Naive B cell (primary cell): ENCODE data around the gene BABAM1. TPM values are rescaled to one million over a fixed set of nuclear protein-coding genes. Genes with fewer than 3 reads are reported as not detected.
A peak's percentile ranks its signal among the peaks of the same experiment; 100 is the strongest.

Experiments
- ATAC-seq, 2 donors: fragments of 150-1000 bp; cut with Tn5 transposase; 2 replicates each; pipeline ENCODE4 v1.10.0; 2021; ENCODE audit warnings: low read depth in 2 of 2, mild to moderate bottlenecking in 2 of 2, moderate library complexity in 2 of 2
- DNase-seq: peaks from one replicate; pipeline ENCODE4 v3.0.0; 2022
- H3K27ac Mint-ChIP-seq, 6 donors: one replicate each; pipeline ENCODE4 v1.8.0; 2020 to 2022; ENCODE audit warnings: mild to moderate bottlenecking in 6 of 6, mixed read lengths in 6 of 6, moderate library complexity in 5 of 6, inconsistent platforms in 2 of 6
- H3K27me3 Mint-ChIP-seq, 3 donors: one replicate each; pipeline ENCODE4 v1.8.0; 2021 to 2022; ENCODE audit warnings: mixed read lengths in 3 of 3, mild to moderate bottlenecking in 1 of 3
- H3K36me3 Mint-ChIP-seq, 2 donors: one replicate each; pipeline ENCODE4 v1.8.0; 2020 to 2022; ENCODE audit warnings: mixed read lengths in 2 of 2, inconsistent platforms in 1 of 2, mild to moderate bottlenecking in 1 of 2
- H3K4me1 Mint-ChIP-seq, 3 donors: one replicate each; pipeline ENCODE4 v1.8.0; 2020 to 2022; ENCODE audit warnings: mixed read lengths in 3 of 3, inconsistent platforms in 1 of 3, mild to moderate bottlenecking in 1 of 3, moderate library complexity in 1 of 3
- H3K4me3 Mint-ChIP-seq, 8 donors: one replicate each; pipeline ENCODE4 v1.8.0; 2020 to 2022; ENCODE audit warnings: mild to moderate bottlenecking in 8 of 8, mixed read lengths in 8 of 8, moderate library complexity in 8 of 8, inconsistent platforms in 2 of 8
- H3K9me3 Mint-ChIP-seq, 7 donors: one replicate each; pipeline ENCODE4 v1.8.0; 2020 to 2022; ENCODE audit warnings: mixed read lengths in 7 of 7, mild to moderate bottlenecking in 5 of 7, inconsistent platforms in 2 of 7, moderate library complexity in 1 of 7
- polyA plus RNA-seq, 6 donors: library from polyadenylated mRNA; unstranded; fragments of 300-500 nt; fragmentation: Illumina TruSeq; gene quantifications; one replicate each; pipeline ENCODE4 v1.2.3, GENCODE V29; 2021; ENCODE audit warnings: low read depth in 6 of 6

The BABAM1 gene
- polyA plus RNA-seq, 6 donors from 2014 or later, result 102 to 183 (median 108) TPM

DNA sequence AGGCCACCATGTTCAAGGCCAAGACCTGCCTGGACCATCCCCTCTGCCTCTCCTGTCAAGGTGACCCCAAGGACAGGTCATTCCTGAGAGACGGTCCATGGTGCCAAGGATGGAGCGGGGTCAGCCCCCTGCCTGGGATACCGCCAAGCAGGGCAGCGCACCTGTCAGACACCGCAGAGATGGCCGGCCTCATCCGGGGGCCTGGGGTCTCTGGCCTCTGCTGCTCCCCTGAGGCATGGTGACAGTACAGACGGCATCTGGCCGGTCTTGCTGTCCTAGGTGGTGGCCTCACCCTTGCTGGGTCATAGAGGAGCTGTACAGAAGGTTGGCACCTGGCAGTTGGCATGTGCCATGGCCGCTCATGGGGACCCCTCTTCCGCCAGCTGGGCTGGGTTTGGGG is 53.2 kb downstream of the BABAM1 start:
- H3K4me3 Mint-ChIP-seq, result no peak overlapping the region
- peaks cover 8 to 21% of the 10 kb centered on the region in 2 donors for H3K36me3 Mint-ChIP-seq
- no peak overlapping the region for H3K27ac Mint-ChIP-seq
- ATAC-seq, result no peak
- H3K9me3 Mint-ChIP-seq, result no peaks in the 10 kb centered on the region
- H3K4me1 Mint-ChIP-seq, result peaks cover 0 to 10% (median 10%) of the 10 kb centered on the region in 3 donors
- H3K27me3 Mint-ChIP-seq, result no peaks in the 10 kb centered on the region
- DNase-seq, result no peak

DNA sequence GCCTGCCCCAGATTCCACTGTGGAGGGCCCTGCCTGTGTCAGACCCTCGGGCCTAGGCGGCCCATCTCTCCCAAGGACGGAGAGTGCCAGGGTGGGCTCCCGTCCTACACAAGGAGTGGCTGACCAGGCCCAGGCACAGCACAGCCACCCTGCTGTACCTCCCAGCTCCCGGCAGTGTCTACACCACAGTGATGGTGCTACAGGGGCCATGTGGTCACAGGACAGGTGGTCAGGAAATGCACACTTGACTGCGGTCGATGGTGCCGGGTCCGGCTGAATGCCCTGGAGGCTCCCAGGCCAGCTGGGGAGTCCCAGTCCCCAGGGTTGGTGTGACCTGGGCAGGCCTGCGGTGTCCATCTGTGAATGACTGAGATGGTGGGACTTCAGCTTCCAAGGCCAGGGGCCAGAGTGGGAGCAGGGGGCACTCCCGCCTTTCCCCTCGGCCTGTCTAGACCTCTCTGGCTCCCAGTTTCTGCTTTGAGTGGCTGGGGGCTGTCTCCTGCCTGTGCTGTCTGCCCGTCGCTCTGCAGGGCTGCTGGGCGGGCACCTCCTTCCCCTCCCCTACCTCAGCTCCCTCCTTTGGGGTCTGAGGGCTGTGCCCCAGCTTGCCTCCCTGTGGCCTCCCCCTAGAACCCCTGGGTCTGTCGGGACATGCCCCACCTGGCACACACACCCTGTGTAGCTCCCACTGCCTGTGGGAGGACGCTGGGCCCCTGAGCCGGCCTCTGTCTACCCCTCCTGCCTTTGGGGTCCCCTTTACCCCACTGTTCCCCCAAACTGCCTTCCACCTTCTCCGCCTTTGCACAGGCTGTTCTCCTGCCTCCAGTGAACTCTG is 54.6 kb downstream of the BABAM1 start:
- ATAC-seq (no peak), DNase-seq (no peak)
- peaks cover 0 to 9% (median 7%) of the 10 kb centered on the region in 3 donors for H3K4me1 Mint-ChIP-seq
- H3K27me3 Mint-ChIP-seq, result no peaks in the 10 kb centered on the region
- no peak overlapping the region for H3K27ac Mint-ChIP-seq
- H3K4me3 Mint-ChIP-seq, result no peak overlapping the region
- peaks cover 8 to 14% of the 10 kb centered on the region in 2 donors for H3K36me3 Mint-ChIP-seq
- H3K9me3 Mint-ChIP-seq, result no peaks in the 10 kb centered on the region

- Mint-ChIP-seq H3K27me3 (no peaks in the 10 kb centered on the region), H3K9me3 (no peaks in the 10 kb centered on the region), H3K4me1 (peaks cover 0 to 11% (median 9%) of the 10 kb centered on the region in 3 donors), H3K4me3 (peak overlapping the region in 3 of 8 donors; percentile 47 to 77 (median 63)), H3K36me3 (peaks cover 8 to 14% of the 10 kb centered on the region in 2 donors), H3K27ac (no peak overlapping the region)
- no peak for ATAC-seq
- no peak for DNase-seq
Measured at GRCh38 chr19:17322854-17323253, 55.6 kb downstream of the BABAM1 start.

DNA sequence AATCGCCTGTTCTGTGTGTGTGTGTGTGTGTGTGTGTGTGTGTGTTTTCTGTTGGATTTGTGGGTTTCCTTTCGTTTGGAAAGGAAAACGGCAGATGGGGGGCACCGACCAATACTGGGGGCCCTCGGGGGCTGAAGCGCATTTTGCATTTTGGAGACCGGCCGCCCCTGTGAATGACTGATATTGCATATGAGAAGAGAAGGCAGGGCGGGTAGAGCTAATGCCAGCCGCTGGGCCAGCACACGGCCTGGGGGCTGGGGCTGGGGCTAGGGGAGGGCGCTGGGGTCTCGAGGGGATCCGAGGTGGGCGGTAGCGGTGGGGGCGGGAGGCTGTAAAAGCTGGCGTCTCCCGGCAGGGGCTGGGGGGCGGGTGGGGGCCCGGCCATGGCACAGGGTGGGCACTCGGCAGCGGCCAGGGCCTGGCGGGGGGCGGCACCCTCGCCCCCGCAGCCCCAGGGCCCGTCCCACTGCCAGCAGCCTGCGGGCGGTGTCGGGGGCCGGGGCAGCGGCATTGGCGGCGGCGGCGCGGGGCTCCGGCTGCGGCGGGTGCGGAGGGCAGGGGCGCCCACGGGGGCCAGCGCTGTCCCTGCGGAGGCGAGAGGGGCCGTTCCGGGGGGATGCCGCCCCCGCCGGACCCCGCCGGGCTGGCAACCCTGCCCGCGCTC is 56.2 kb downstream of the BABAM1 start:
- Mint-ChIP-seq H3K36me3 (peaks cover 8 to 14% of the 10 kb centered on the region in 2 donors), H3K27me3 (no peaks in the 10 kb centered on the region), H3K4me3 (peak overlapping the region in 3 of 8 donors; percentile 47 to 77 (median 63)), H3K4me1 (peaks cover 0 to 12% (median 11%) of the 10 kb centered on the region in 3 donors), H3K9me3 (no peaks in the 10 kb centered on the region), H3K27ac (peak overlapping the region in 1 of 6 donors; percentile 81)
- ATAC-seq, result no peak
- no peak for DNase-seq

DNA sequence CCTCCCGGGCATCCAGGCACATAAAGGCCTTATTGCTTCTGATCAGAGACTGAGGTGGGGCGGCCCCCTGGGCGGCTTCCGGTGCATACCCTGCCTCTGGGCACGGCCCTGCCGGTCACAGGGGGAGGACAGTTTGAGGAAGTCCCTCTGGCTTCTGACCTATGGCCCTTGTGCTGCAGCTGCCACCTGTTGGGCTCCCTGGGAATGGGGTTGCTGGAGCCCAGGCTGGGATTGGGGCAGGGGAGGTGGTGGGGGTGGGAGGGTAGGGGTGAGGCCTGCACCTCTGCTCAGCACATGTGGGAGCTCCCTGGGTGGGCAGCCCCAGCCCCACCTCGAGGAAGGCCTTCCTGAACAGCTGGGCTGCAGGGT is 56.7 kb downstream of the BABAM1 start:
- Mint-ChIP-seq H3K36me3 (peaks cover 8 to 14% of the 10 kb centered on the region in 2 donors), H3K9me3 (no peaks in the 10 kb centered on the region)
- no peak for ATAC-seq

DNA sequence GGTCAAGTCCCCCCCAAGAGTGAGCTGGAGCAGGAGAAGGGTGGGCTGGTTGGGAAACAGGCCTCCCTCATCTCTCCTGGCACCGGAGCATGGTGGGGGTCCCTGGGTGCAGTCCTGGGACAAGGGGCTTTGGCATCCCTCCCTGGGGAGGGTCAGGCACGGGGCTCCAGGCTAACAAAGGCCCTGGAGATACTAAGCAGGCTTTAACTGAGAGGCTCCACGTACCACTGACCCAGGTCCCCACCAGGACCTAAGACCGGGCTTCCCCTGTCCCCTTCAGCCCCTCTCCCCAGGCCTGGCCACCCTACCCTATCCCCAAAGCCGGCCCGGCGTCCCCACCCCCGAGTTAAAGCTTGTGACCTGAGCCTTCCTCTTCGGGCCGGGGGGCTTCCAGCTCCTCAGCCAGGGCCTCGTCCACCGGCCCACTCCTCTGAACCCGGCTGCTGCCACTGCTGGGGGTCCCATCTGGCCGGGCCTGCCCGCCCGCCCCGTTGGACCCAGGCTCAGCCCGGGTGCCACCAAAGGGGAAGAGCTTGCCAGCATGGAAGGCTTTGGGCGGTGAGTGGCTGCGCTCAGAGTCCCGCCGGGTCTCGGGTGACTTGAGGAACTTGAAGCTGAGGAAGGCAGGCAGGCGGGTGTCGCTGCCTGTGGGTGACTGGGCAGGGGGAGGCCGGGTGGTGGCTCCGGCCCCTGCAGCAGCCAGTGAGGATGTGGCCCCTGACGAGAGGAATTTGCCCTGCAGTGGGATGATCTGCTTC is 57.3 kb downstream of the BABAM1 start:
- no peaks in the 10 kb centered on the region for H3K9me3 Mint-ChIP-seq
- DNase-seq, result no peak
- H3K27ac Mint-ChIP-seq, result no peak overlapping the region
- no peaks in the 10 kb centered on the region for H3K27me3 Mint-ChIP-seq
- H3K36me3 Mint-ChIP-seq, result peaks cover 8 to 14% of the 10 kb centered on the region in 2 donors
- ATAC-seq, result no peak
- H3K4me3 Mint-ChIP-seq, result no peak overlapping the region
- peaks cover 6 to 13% (median 11%) of the 10 kb centered on the region in 3 donors for H3K4me1 Mint-ChIP-seq

More for the DNA sequence above, 56.7 kb downstream of the BABAM1 start:
- H3K4me3 Mint-ChIP-seq, result peak overlapping the region in 1 of 8 donors; percentile 26
- H3K27me3 Mint-ChIP-seq, result no peaks in the 10 kb centered on the region
- H3K27ac Mint-ChIP-seq, result peak overlapping the region in 1 of 6 donors; percentile 7
- DNase-seq, result no peak
- peaks cover under 1 to 12% (median 11%) of the 10 kb centered on the region in 3 donors for H3K4me1 Mint-ChIP-seq

- no peak overlapping the region for H3K27ac Mint-ChIP-seq
- peak overlapping the region in 1 of 8 donors; percentile 2 for H3K4me3 Mint-ChIP-seq
- no peak for ATAC-seq
- peaks cover 6 to 16% (median 15%) of the 10 kb centered on the region in 3 donors for H3K4me1 Mint-ChIP-seq
- no peak for DNase-seq
- H3K36me3 Mint-ChIP-seq, result peaks cover 2 to 10% of the 10 kb centered on the region in 2 donors
- H3K27me3 Mint-ChIP-seq, result no peaks in the 10 kb centered on the region
- no peaks in the 10 kb centered on the region for H3K9me3 Mint-ChIP-seq
Measured at GRCh38 chr19:17325133-17325532, 57.9 kb downstream of the BABAM1 start.

- DNase-seq (no peak), ATAC-seq (no peak)
- Mint-ChIP-seq H3K27me3 (peaks cover 0 to 8% (median 8%) of the 10 kb centered on the region in 3 donors), H3K36me3 (peaks cover 0 to 7% of the 10 kb centered on the region in 2 donors), H3K27ac (no peak overlapping the region), H3K4me3 (peak overlapping the region in 4 of 8 donors; percentile 12 to 59 (median 32)), H3K9me3 (no peaks in the 10 kb centered on the region), H3K4me1 (peaks cover 6 to 20% (median 20%) of the 10 kb centered on the region in 3 donors)
Measured at GRCh38 chr19:17325881-17326594, 58.8 kb downstream of the BABAM1 start.

DNA sequence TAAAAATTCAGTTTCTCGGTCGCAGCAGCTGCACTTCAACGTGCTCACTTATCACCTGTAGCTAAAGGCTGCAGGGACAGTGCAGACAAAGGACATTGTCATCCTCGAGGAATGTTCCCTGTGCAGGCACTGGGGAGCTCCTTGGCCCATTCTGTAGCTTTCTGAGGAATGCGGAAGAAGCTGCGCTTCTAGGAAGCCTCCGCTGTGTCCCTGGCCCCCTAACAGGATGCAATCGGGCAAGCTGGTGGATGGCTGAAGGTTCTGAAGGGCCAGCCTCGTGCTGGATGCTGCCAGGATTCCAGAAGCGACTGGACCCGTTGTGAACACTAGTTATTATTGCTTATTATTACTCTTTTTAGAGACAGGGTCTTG is 59.3 kb downstream of the BABAM1 start:
- Mint-ChIP-seq H3K9me3 (no peaks in the 10 kb centered on the region), H3K4me1 (peaks cover 6 to 20% (median 20%) of the 10 kb centered on the region in 3 donors), H3K27ac (no peak overlapping the region), H3K36me3 (peaks cover 0 to 7% of the 10 kb centered on the region in 2 donors), H3K4me3 (peak overlapping the region in 5 of 8 donors; percentile 15 to 65 (median 49)), H3K27me3 (peaks cover 0 to 10% (median 8%) of the 10 kb centered on the region in 3 donors)
- ATAC-seq (no peak), DNase-seq (no peak)

DNA sequence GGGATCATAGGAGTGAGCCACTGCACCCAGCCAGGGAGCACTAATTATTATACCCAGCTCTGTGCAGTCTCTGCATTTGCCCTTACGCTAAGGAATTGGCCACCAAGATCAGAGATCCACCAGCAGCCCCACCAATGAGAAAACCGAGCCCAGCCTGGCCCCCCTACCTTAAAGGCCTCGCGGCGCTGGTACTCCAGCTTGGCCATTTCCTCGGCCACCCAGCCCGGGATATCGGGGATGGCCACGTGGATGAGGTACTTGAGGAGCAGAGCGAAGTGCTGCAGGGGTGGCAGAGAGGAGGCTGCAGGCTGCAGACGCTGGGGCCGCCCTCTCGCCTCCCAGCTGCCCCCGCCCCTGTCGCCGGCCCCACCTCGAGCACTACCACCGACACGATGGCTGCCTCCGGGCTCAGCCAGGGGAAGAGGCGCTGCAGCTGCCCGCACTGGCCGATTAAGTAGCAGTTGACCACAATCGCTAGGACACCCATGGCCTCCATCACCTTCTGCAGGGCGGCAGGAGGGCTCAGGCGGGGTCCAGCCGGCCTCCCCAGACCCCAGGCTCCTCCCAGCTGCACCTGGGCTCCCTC is 59.9 kb downstream of the BABAM1 start:
- H3K27ac Mint-ChIP-seq, result peak overlapping the region in 1 of 6 donors; percentile 84
- DNase-seq, result no peak
- H3K36me3 Mint-ChIP-seq, result peaks cover 0 to 5% of the 10 kb centered on the region in 2 donors
- H3K9me3 Mint-ChIP-seq, result no peaks in the 10 kb centered on the region
- peak overlapping the region in 5 of 8 donors; percentile 32 to 92 (median 64) for H3K4me3 Mint-ChIP-seq
- H3K4me1 Mint-ChIP-seq, result peaks cover 6 to 20% (median 19%) of the 10 kb centered on the region in 3 donors
- peaks cover 0 to 10% (median 8%) of the 10 kb centered on the region in 3 donors for H3K27me3 Mint-ChIP-seq
- no peak for ATAC-seq

DNA sequence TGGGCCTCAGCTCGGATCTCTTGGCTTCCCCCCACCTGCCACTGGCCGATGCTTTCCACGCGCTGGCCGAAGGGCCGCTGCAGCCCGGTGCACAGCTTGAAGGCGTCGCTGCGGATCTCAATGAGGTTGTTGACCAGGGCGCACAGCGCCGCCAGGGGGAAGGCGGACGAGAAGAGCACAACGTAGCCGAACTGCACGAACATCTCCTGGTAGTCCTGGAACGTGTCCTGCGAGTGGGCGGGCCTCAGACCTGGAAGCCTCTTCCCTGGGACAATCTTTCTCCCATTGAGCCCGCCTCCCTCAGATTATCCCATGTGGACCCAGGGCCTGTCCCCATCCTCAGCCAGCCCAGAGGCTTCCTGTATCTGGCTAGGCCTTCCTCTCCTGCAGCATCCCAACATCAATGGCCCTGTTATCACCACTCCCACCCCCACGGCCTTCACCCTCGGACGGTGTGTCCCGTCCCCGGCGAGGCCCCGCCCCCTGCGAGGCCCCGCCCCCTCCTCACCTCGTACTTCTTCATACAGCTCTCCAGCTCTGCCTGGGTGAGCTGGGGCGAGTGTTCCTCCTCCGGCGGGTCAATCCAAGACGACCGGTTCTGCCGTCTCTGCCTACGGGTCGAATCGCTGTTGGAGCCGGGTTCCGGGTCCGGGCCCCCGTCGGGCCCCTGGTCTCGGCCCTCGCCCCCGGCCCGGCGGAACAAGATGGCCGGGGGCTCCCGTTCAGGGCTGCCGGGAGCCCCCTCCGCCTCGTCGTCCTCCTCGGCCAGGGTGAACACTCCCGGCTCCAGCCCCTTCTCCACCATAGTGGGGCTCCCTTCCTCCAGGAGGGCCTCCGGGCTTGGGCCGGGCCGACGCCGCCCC is 60.6 kb downstream of the BABAM1 start:
- Mint-ChIP-seq H3K9me3 (no peaks in the 10 kb centered on the region), H3K36me3 (no peaks in the 10 kb centered on the region), H3K27me3 (peaks cover 0 to 14% (median 8%) of the 10 kb centered on the region in 3 donors), H3K4me3 (peak overlapping the region; percentile 70 to 92 (median 82)), H3K27ac (peak overlapping the region in 1 of 6 donors; percentile 24), H3K4me1 (peaks cover 6 to 16% (median 12%) of the 10 kb centered on the region in 3 donors)
- peak; percentile 55 for DNase-seq
- peak; percentile 82 to 83 for ATAC-seq
